Measurements from ENCODE around the gene USP15.
A peak's percentile ranks its signal among the peaks of the same experiment; 100 is the strongest.

The USP15 gene

GRCh38 chr12:62249419-62249818 is 10.8 kb upstream of the USP15 start:
- Histone ChIP-seq H3K4me3 (replicated peaks; ENCODE audit: low read depth, low read length) (no peak overlapping the region), H3K27me3 (replicated peaks; ENCODE audit: control insufficient read depth, insufficient read depth, low read length) (no peaks in the 10 kb centered on the region), H3K36me3 (ENCODE audit: control insufficient read depth, insufficient read depth, low read length) (no peaks in the 10 kb centered on the region)
- TF ChIP-seq, protein P1, sequence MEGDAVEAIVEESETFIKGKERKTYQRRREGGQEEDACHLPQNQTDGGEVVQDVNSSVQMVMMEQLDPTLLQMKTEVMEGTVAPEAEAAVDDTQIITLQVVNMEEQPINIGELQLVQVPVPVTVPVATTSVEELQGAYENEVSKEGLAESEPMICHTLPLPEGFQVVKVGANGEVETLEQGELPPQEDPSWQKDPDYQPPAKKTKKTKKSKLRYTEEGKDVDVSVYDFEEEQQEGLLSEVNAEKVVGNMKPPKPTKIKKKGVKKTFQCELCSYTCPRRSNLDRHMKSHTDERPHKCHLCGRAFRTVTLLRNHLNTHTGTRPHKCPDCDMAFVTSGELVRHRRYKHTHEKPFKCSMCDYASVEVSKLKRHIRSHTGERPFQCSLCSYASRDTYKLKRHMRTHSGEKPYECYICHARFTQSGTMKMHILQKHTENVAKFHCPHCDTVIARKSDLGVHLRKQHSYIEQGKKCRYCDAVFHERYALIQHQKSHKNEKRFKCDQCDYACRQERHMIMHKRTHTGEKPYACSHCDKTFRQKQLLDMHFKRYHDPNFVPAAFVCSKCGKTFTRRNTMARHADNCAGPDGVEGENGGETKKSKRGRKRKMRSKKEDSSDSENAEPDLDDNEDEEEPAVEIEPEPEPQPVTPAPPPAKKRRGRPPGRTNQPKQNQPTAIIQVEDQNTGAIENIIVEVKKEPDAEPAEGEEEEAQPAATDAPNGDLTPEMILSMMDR (IDR thresholded peaks at IDR 0.05; ENCODE audit: insufficient read depth, low read length, poor library complexity, severe bottlenecking), result no peak
- DNase-seq (ENCODE audit: extremely low read depth, insufficient read length), result no peak

DNA sequence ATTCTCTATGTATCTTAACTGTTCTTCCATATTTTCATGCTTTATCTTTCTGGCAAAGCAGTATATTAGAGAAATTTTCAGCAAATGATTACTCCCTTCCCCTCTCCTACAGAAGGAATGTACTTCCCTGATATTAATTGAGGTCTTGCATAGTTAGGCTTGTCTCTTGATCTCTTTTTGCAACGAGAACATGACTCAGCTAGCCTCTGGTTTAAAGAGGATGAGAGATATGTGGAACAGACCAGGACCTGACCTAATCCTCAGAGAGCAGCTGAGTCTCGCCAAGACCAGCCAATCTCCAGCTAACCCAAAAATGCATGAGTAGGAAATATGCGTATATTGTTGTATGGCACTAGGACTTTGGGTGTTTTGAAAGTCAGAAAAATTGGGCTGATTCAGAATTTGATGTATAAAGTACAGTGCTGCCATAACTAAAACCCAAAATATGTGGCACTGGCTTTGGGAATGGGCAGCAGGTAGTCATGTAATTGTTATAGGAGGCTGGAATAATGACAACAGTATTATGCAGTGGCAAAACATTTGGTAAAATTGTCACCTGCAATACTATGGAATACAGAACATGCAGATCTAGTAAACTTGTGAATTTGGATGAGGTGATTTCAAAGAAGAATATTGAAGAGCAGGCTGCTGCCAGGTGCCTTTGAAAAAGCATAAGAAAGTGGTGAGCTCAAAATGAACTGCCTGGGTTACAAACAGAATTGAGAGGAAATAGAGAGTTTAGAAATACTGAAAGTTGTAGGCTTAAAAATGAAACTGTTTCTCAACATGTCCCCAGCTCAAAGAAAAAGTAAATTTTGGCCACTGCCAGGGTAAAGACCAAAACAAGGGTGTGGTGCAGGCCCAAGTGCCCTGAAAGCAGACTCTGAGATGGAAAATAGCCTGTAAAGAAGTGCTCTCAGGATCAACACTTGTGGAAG is 9.3 kb upstream of the USP15 start:
- no peaks in the 10 kb centered on the region for H3K36me3 ChIP-seq (ENCODE audit: control insufficient read depth, insufficient read depth, low read length)
- peak; percentile 38 for DNase-seq (ENCODE audit: extremely low read depth, insufficient read length)
- no peak overlapping the region for H3K4me3 ChIP-seq (replicated peaks; ENCODE audit: low read depth, low read length)
- no peaks in the 10 kb centered on the region for H3K27me3 ChIP-seq (replicated peaks; ENCODE audit: control insufficient read depth, insufficient read depth, low read length)
- TF ChIP-seq, protein P1 (IDR thresholded peaks at IDR 0.05; ENCODE audit: insufficient read depth, low read length, poor library complexity, severe bottlenecking), result no peak

GRCh38 chr12:62251609-62251958 is 8.6 kb upstream of the USP15 start:
- TF ChIP-seq, protein P1 (IDR thresholded peaks at IDR 0.05; ENCODE audit: insufficient read depth, low read length, poor library complexity, severe bottlenecking), result no peak
- Histone ChIP-seq H3K27me3 (replicated peaks; ENCODE audit: control insufficient read depth, insufficient read depth, low read length) (no peaks in the 10 kb centered on the region), H3K36me3 (ENCODE audit: control insufficient read depth, insufficient read depth, low read length) (no peaks in the 10 kb centered on the region), H3K4me3 (replicated peaks; ENCODE audit: low read depth, low read length) (no peak overlapping the region)
- no peak for DNase-seq (ENCODE audit: extremely low read depth, insufficient read length)

DNA sequence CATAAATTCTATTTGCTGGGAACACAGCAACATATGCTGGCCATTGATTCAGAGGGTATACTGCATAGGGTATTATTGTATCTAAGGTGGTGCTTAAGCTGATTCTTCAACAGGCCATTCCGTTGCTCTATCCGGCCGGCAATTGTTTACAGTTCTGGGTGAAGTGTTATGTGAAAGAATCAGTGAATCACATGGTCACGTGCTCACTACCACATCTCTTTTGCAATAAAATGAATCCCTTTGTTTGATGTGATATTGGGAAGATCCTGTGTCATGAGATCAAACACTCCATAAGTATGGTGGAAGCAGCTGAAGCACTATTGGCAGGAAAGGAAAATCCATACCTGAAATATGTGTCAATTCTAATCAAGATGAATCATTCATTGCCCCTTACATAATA is 7.6 kb upstream of the USP15 start:
- TF ChIP-seq, protein P1 (IDR thresholded peaks at IDR 0.05; ENCODE audit: insufficient read depth, low read length, poor library complexity, severe bottlenecking), result no peak
- Histone ChIP-seq H3K27me3 (replicated peaks; ENCODE audit: control insufficient read depth, insufficient read depth, low read length) (no peaks in the 10 kb centered on the region), H3K36me3 (ENCODE audit: control insufficient read depth, insufficient read depth, low read length) (no peaks in the 10 kb centered on the region), H3K4me3 (replicated peaks; ENCODE audit: low read depth, low read length) (no peak overlapping the region)
- no peak for DNase-seq (ENCODE audit: extremely low read depth, insufficient read length)

DNA sequence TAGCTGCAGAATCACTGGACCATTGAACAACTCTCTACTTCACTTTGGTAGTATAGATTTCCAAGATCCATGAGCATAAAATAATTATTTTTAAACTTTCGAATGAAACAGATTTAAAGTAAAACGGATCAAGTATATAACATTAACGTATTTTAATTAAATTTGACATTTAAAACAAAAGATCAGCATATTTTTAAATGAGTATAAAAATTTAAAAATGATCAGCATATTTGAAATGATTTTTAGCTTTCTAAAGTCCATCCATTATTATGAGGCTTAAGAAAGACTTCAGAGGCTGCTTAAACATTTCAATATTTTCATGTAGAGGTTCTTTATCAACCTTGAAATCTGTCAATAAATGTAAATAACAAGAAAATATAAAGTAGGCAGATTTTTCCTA is 5.2 kb upstream of the USP15 start:
- no peaks in the 10 kb centered on the region for H3K36me3 ChIP-seq (ENCODE audit: control insufficient read depth, insufficient read depth, low read length)
- no peak overlapping the region for H3K4me3 ChIP-seq (replicated peaks; ENCODE audit: low read depth, low read length)
- TF ChIP-seq, protein P1 (IDR thresholded peaks at IDR 0.05; ENCODE audit: insufficient read depth, low read length, poor library complexity, severe bottlenecking), result no peak
- no peaks in the 10 kb centered on the region for H3K27me3 ChIP-seq (replicated peaks; ENCODE audit: control insufficient read depth, insufficient read depth, low read length)
- DNase-seq (ENCODE audit: extremely low read depth, insufficient read length), result no peak
